NCI-H1048 (cell line): ENCODE measurements around the gene CFAP57.
"Not testable (repeated sequence)": the region's sequence is repeated elsewhere in the genome, so short reads cannot be mapped to it uniquely, and the experiment has no call there.

Experiments
- DNase-seq: peaks from one replicate; lab custom pipeline; 2025; lab: John Stamatoyannopoulos, UW

The CFAP57 gene

DNA sequence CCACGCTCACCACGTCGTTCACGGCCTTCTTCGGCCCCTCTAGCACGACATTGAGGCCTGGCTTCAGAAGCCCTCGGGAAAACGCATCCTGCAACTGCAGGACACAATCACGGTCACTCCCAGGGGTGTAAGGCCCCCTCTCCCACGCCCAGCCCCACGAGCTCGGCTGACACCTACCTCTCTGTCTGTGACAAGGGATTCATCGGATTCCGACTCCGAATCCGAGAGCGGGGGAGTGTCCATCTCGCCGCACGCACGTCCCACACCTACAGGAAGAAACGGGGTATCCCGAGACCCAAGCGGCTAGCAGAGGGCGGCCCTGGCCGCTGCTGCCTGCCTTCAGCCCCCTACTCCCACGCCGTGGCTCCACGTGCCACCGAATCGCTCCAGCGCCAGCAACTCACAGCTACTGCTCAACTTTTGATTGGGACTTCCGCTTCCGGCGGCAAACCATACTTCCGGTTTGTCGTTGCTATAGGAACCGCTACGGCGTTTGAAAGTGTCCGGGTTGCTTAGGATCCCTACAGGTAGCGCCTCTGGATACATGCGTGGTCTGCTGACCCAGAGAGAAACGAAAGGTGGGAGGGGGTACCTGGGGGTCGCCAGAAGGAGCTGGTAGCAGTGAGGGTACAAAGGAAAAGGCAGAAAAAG lies at the start of gene CFAP57, which contains the start of gene EBNA1BP2:
TSS of gene CFAP57 (plus strand) at position 455 of the 651 bp plus-strand sequence. CDS start 424 bp downstream, outside the sequence.
TSS of gene EBNA1BP2 (minus strand) at position 415 of the 651 bp plus-strand sequence. CDS start at position 243, 172 bp downstream.
- peak; percentile 74 for DNase-seq

DNA sequence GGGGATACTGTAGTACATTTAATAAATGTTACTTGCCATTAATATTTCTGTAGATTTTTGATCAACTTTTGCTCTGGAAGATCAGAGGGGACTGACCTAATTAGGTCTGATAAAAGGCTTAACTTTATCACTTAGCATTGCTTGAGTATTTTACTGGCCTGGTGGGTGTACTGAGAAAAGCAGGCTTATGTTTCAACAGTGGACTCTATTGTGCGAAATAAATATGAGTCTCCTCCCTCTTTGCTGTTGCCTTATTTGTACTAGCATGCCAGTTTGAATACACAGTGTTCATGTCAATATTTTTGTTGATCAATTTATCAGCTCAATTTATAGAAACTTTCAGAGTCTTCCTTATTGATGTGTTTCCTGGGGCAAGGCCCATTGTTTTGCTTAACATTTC lies 49.1 kb upstream of the CFAP57 start:
- DNase-seq = no peak

DNA sequence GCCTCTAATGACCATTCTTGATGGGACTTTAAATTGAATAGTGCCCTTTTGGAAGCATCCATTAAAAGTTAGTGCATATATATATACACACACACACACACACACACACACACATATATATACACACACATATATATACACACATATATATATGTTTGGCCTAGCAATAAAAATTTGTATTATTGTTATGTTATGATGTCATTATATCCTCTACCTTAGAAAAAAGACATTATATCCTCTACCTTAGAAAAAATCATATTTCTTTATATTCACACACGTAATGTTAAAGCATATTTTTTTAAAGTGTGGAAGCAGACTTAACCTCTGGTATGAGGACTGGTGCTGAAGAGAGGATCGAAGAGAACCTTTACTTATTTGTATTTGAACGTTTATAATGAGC lies 43.3 kb upstream of the CFAP57 start:
- no peak for DNase-seq

DNA sequence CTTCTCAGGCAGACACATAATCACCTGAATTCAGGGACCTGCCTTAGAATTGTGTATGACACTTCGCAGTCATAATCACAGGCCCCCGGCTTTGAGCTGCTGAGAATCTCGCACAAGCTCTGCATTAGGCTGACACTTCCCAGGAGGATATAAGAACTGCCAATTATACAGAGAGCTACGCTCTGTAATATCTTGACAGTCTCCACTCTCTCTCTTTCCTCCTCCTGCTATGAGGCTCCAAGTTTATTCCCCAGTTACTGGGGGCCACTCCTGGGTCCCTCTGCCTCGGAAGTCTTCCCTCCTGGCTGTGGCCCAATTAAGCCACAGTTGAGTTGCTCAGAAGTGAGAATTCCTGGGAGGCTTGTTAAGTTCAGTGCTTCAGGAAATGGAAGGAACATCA lies 42.7 kb upstream of the CFAP57 start:
- DNase-seq = no peak

DNA sequence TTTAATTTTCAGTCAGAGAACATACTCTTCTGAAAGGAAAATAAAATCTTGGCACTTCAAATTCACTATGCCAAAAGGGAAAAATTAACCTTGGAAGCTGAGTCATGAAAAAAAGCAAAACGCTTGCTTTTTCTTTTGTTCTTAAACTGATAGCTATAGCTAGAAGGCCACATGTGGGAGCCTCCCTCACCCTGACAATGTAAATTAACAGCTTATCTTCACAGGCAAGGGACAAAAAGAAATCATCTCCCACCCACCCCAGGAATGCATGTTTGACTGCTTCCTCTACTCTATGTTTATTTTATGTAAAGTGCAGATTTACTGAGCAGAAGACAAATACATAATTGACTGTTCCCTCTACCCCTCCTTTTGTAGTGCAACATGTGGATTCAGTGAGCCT lies 38.1 kb upstream of the CFAP57 start:
- no peak for DNase-seq

DNA sequence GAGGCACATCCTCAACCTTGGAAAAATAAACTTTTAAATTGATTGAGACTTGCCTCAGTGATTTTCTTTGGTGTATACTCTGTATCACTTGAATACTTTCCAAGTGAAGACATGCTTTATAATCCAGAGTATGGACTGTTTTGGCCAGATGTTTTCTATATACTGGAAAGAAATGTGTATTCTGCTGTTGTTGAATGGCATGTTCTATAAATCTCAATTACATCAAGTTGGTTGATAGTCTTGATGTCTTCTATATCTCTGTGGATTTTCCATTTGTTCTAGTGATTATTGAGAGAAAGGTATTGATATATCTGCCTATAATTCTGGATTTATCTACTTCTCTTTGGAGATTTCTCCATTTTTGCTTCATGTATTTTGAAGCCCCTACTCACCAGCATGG lies 37.5 kb upstream of the CFAP57 start:
- no peak for DNase-seq

DNA sequence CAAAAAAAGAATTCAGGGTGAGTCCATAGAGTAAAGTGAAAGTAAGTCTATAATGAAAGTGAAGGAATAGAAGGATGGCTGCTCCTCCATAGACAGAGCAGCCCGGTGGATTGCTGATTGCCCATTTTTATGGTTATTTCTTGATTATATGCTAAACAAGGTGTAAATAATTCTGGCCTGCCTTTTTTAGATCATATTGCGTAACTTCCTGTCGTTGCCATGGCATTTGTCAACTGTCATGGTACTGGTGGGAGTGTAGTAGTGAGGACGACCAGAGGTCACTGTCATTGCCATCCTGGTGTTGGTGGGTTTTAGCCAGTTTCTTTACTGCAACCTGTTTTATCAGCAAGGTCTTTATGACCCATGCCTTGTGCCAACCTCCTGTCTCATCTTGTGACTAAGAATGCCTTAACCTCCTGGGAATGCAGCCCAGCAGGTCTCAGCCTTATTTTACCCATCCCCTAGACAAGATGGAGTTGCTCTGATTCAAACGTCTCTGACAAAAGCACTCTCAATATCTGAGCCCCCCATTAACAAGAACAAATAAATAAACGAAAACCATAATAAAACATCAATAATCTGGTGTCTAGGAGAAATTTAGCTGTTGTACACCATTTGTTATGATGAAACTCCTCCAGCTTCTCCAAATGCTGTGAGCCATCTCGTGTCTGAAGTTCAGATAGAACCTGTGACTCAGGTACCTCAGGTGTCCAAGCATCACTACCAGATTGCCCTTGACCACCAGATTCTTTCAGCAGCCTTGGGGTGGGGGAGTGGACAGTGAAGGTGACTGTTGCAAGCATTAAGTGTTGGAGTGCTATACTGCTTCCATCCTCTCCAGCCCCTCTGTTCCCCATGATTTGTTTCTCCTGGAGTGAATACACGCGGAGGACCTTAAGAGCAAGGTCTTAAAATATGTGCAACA lies 36.0 kb upstream of the CFAP57 start:
- no peak for DNase-seq

DNA sequence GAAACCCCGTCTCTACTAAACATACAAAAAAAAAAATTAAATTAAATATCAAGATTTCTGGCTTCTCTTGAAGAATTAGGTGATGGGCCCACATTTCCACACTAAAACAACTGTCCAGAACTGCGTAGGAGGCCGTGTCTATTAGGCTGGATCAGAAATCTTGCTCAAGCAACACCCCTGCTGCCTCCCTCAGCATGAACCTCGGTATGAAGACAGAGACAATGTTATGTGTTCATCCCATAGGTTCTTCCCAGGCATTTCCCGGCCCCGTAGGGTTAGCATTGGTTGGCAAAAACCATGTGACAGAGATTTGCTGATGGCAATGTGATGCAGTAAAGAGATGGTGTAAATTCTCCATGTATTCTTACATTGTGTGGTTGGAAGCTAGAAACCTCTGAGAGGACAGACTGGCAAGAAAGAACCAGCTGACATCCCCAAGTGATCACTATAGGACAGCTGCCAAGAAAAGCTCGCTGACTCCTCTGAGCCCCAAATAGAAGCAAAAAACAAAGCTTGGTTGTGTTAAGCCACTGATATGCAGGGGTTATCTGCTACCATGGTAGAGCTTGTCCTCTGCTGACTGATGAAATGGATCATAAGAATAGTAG lies 34.6 kb upstream of the CFAP57 start:
- no peak for DNase-seq

DNA sequence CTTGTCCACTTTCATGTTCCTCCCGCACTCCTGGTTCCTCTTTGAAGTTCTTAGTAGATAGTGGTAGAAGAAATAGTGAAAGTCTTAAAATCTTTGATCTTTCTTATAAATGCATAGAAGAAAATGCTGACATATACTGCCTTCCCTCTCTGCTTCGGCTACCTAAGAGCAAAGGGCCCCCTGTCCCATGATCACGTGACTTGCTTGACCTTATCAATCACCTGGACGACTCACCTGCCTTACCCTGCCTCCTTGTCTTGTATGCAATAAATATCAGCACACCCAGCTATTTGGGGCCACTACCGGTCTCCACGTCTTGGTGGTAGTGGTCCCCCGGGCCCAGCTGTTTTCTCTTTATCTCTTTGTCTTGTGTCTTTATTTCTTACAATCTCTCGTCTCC lies 32.8 kb upstream of the CFAP57 start:
- not testable (repeated sequence) for DNase-seq

DNA sequence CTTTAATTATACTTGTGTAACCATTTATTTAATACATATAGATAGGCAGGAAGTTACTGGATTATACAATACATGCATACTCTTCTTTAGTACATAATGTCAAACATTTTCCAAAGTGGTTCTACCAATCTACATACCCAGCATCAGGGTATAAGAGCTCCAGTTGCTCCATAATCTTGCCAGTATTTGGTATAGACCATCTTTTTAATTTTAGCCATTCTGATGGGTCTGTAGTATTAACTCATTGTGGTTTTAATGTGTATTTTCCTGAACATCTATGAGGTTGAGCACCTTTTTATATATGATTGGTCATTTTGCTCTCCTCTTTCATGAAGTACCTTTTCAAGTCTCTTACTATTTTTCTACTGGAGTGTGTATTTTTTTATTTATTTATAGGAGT lies 32.1 kb upstream of the CFAP57 start:
- DNase-seq = no peak

DNA sequence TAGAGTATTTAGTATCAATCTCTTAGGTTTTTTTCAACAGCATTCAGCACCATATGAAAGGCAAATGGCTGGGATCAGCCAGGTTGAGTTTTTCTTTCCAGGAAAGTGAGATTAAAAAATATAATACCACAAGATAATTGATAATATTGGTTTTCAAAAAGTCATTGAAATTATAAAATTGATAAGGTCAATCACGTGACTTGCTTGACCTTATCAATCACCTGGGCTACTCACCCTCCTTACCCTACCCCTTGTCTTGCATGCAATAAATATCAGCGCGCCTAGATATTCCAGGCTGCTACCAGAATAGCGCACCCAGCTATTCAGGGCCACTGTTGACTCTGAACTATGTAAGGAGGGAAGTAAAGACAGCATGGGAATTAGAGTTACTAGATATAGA lies 31.5 kb upstream of the CFAP57 start:
- no peak for DNase-seq

DNA sequence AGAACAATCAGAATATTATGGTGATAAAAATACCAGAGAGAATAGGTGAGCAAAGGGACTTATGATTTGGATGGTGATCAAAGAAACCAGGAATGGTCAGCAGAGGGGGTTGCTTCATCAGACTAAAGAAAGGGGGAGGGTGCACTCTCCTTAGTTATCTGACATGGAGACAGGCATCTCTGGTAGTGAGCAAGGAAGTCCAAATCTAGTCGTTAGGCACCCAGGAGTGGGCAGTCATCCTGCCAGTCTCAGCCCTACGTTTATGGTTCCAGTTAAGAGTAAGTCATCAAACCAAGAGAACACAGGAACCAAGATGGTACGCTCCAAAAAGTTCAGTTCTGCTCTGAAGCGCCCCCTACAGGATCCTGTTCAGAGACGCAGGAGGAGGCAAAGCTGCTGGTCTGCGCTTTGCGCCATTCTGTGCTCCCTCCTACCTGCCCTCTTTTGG lies 28.7 kb upstream of the CFAP57 start:
- DNase-seq = no peak

DNA sequence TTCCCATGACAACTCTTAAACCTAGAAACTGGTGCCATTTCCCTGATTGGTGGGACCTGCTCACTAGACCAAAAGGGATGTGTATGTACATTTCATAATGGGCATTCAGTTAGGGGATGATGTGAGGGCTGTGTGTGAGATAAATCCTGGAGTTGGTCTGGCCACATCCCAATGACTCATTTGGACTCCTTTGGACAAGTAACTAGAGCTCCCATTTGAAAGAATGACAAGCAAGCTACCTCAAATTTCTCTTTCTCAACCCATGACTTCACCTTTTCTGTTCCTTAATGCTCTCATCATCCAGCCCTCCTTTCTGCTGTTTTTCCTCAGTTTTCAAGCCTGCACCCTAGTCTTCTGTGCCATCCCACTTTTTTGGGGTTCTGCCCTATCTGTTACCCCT lies 27.9 kb upstream of the CFAP57 start:
- DNase-seq = no peak

DNA sequence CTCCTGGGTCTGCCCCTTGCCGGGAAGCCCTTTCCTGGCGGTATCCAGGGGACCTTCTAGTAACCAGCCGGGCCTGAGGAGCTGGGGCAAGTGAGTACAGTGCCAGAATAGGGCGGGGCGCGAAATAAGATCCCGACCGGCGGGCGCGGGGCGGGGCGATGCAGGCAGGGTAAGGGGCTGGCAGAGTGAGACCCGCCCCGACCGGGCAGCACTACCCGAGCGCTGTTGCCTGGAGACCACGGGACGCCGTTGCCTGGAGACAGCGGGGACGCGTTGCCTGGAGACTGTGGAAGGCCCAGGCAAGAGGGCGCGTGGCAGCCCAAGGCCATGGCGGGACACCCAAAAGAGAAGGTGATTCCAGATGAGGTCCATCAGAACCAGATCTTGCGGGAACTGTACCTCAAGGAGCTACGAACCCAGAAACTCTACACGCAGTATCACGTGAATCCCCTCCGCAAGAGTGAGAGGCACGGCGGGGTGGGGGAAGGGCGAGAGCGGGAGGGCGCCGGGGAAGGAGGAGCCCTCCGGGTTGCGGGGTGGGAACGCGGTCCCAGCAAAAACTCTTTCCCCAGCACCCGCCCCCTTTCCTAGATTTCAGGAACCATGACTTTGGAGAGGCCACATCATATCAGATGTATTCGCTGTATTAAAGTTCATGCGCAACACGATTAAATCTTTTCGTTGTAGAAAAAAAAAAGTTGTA lies 24.4 kb upstream of the CFAP57 start:
- peak; percentile 79 for DNase-seq

DNA sequence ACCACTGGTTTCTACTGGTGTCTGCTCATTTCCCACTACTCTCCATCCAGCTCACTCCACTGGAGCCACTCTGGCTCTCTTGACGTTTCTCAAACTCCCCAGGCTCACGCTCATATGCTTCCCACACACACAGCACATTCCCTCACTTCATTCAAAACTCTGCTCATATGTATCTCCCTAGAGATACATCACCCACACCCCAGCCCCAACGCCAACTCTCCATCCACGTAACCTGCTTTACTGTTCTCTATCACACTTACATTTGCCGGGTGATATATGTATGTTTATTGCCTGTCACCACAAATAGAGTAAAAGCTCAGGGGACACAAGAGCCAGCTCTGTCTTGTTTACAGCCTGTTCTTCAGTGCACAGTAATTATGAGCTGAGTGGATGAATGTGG lies 22.2 kb upstream of the CFAP57 start:
- no peak for DNase-seq

DNA sequence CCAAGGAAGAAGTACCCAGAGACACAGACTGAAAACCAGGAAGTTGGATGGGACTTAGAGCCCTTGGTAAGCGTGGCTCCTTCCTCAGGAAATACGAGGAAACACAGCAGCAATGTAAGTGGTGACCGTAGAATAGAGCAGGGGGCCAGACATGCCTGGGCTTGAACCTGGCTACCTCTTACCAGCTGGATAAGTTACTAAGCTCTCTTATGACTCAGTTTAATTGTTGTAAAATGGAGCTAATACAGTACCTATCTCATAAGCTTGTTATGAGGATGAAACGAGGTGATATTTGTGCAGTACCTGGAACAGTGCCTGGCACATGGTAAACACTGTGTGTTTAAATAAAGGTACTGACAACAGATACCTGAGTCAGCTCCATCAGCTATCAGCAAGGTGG lies 19.3 kb upstream of the CFAP57 start:
- DNase-seq = no peak

DNA sequence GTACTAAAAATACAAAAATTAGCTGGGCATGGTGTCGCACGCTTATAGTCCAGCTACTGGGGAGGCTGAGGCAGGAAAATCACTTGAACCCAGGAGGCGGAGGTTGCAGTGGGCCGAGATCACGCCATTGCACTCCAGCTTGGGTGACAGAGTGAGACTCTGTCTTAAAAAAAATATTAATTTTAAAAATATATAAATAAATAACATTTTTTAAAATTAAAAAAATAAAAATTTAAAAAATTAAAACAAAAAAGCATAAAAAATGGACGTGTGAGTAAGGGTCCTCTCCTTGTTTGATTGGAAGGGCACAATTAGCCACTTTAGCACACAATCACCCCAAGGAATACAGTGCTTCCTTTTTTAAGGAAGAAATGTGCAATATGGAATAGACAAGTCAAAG lies 18.7 kb upstream of the CFAP57 start:
- DNase-seq = no peak

DNA sequence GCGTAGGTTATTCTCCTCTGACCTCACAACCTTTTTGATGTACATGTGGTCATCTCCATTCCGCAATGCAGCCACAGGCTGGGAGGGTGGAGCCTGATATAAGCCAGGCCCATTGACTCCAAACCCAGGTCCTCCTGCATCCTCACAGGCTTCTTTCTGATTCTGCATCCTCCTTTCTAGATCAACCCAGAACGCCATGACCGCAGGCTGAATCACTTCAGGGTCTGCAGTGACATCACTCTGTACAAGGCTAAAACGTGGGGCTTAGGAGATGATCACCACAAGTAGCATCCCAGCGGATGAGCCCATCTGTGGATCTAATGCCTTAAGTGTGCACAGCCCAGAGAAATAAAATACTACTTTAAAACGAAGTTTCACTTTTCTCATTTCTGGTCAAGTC lies 16.1 kb upstream of the CFAP57 start:
- no peak for DNase-seq

DNA sequence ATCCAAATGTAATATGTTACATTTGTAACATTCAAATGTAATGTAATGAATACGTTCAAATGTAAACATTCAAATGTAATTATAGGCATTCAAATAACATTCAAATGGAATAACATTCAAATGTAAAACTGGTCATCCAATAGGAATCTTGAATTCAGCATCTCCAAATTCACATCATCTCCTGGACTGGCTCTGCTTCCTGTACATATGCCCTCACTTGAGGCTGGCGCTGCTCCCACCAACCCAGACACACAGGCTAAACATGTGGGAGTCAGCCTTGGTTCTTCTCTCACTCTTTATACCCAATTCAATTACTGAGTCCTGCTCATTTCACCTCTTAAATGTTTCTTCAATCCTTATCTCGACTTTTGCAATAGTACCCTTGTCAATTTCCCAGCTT lies 7.0 kb upstream of the CFAP57 start:
- peak; percentile 19 for DNase-seq

DNA sequence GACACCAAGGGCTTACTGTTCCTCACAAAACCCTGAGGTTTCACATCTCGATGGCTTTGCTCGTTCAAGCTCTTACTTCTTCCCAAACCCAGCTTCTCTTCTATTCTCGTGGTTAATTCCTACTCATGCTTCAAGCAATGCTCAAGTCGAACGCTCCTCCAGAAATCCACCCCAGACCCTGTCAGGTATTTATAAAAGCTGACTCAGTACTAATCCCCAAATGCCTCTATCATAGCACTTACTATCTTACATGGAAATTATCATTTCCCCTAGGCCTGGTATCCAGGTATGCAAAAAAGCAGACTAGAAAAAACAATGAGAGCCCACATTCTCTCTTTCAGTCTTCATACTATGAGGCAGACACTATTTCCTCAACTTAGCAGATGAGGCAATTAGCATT lies 6.4 kb upstream of the CFAP57 start:
- DNase-seq = peak; percentile 63

DNA sequence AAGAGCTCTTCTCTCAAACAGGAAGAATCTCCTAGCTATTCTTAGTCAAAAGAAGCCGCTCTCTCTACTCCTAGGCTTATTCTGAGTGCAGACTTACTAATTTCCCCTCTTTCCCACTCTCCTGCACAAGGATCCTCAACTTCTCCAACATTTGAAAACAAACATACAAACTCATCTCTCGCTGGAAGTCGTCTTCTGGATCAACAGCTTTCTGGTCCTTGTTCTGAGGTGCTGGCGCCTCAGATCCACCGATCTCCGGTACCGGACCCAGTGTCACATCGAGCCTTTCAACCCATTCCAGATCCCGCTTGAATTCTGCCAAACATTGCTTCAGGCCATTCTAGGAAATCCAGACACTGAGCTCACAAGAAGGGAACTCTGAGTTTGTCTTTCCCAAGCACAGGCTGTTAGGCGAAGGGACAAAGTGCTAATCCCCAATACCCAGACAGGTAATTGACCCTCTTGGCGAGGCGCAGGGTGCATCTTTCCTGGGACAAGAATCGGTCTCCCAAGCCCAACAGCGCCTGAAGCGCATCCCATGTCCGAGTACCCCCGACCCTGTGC lies 736 bp upstream of the CFAP57 start:
- DNase-seq = no peak

DNA sequence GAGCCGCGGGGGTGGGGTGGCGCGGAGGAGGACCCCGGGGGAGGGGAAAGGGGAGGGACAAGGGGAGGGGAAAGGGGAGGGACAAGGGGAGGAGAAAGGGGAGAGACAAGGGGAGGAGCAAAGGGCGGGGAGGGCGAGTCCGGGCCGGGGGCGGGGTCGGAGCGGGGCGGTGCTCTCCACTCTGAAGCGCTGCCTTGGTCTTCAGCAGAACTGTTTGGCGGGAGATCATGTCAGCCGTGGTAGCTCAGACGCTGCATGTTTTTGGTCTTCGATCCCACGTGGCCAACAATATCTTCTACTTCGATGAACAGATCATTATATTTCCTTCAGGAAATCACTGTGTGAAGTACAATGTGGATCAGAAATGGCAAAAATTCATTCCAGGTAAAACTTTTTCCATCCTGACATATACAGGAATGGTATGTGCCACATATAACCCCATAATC lies 420 bp downstream of the CFAP57 start:
- peak; percentile 59 for DNase-seq
